Keratinocyte (primary cell): ENCODE measurements around the gene TMEM52. TPM values are rescaled to one million over a fixed set of nuclear protein-coding genes. Genes with fewer than 3 reads are reported as not detected.

Source experiments
- DNase-seq: peaks from one replicate; pipeline ENCODE4 v3.0.0-alpha.2; 2011; ENCODE audit warnings: low read depth, missing footprints, low spot score
- FAIRE-seq: peaks from 2 replicates; lab custom pipeline; 2011; peaks lifted over from hg19 to GRCh38; lab: Jason Lieb, UNC
- H2AFZ ChIP-seq: 2 replicates; pipeline ENCODE4 v1.6.0; 2012; ENCODE audit warnings: low read length, control low read depth, inconsistent platforms; ENCODE audit not compliant: control insufficient read depth
- H3K27ac ChIP-seq: 2 replicates; pipeline ENCODE4 v1.5.1; 2011; ENCODE audit warnings: low read length; ENCODE audit not compliant: control insufficient read depth, insufficient read depth
- H3K27me3 ChIP-seq: 3 replicates; pipeline ENCODE4 v1.6.0; 2011; ENCODE audit warnings: low read length; ENCODE audit not compliant: control insufficient read depth, insufficient read depth; ENCODE audit errors: extremely low read depth
- H3K36me3 ChIP-seq, 2 experiments: 2 replicates in 1 of 2; 3 replicates in 1 of 2; pipeline ENCODE4 v1.5.1; 2011; ENCODE audit warnings: low read length in 2 of 2, mild to moderate bottlenecking in 1 of 2; ENCODE audit not compliant: control insufficient read depth in 2 of 2, insufficient read depth in 2 of 2; ENCODE audit errors: extremely low read depth in 1 of 2
- H3K4me1 ChIP-seq: 3 replicates; pipeline ENCODE4 v1.5.1; 2011; ENCODE audit warnings: low read length; ENCODE audit not compliant: control insufficient read depth, insufficient read depth; ENCODE audit errors: extremely low read depth
- H3K4me2 ChIP-seq: 3 replicates; pipeline ENCODE4 v1.6.0; 2011; ENCODE audit warnings: low read depth, low read length; ENCODE audit not compliant: control insufficient read depth, insufficient read depth; ENCODE audit errors: extremely low read depth
- H3K4me3 ChIP-seq, 3 experiments: fragments of 200-600 bp in 1 of 3; sonication (generic) in 1 of 3; 2 replicates in 2 of 3; 3 replicates in 1 of 3; pipeline ENCODE4 v1.5.1; 2011 to 2016; ENCODE audit warnings: low read length in 3 of 3, mild to moderate bottlenecking in 3 of 3, control low read depth in 2 of 3, inconsistent platforms in 1 of 3, low read depth in 1 of 3, mixed read lengths in 1 of 3, mixed run types in 1 of 3, moderate library complexity in 1 of 3; ENCODE audit not compliant: control insufficient read depth in 2 of 3, insufficient read depth in 2 of 3; ENCODE audit errors: extremely low read depth in 1 of 3
- H3K79me2 ChIP-seq: 2 replicates; pipeline ENCODE4 v1.6.0; 2012; ENCODE audit warnings: low read length; ENCODE audit not compliant: control insufficient read depth, insufficient read depth
- H3K9ac ChIP-seq: 3 replicates; pipeline ENCODE4 v1.6.0; 2011; ENCODE audit warnings: low read length; ENCODE audit not compliant: control insufficient read depth, insufficient read depth; ENCODE audit errors: extremely low read depth
- H3K9me1 ChIP-seq: 3 replicates; pipeline ENCODE4 v1.6.0; 2011; ENCODE audit warnings: low read length; ENCODE audit not compliant: control insufficient read depth, insufficient read depth; ENCODE audit errors: extremely low read depth
- H3K9me3 ChIP-seq: 2 replicates; pipeline ENCODE4 v1.5.1; 2012; ENCODE audit warnings: low read depth, low read length; ENCODE audit not compliant: control insufficient read depth
- H4K20me1 ChIP-seq: 3 replicates; pipeline ENCODE4 v1.6.0; 2011; ENCODE audit warnings: low read length; ENCODE audit not compliant: control insufficient read depth, insufficient read depth; ENCODE audit errors: extremely low read depth
- EZH2 ChIP-seq: IDR thresholded peaks from one replicate; pipeline ENCODE4 v1.6.1; 2012; ENCODE audit warnings: inconsistent platforms, mild to moderate bottlenecking, low read length, moderate library complexity
- dilution Hi-C: fragments of 300-500 bp; cut with MboI; formaldehyde crosslinking; loops from one replicate; pipeline ENCODE4 v1.7.0; 2020; ENCODE audit warnings: low sequenced_read_pairs; ENCODE audit not compliant: extremely low pct_ligation_motif_present
- polyA plus RNA-seq, 5 experiments: library from polyadenylated mRNA; depleted of rRNA in 3 of 5; stranded (reverse) in 3 of 5; stranded (forward) in 1 of 5; unstranded in 1 of 5; fragments of >200 nt; gene quantifications; 1 replicate in 1 of 5; 2 replicates in 3 of 5; 3 replicates in 1 of 5; pipeline versions ENCODE4 v1.2.1 to v1.2.3, GENCODE V29; 2011 to 2012; ENCODE audit warnings: missing spikeins in 2 of 5, low read depth in 1 of 5, low replicate concordance in 1 of 5
- TF ChIP-seq, protein P1 (sequence below), 3 experiments: IDR thresholded peaks in 1 of 3; conservative IDR thresholded peaks in 1 of 3; optimal IDR thresholded peaks in 1 of 3; 2 replicates in 2 of 3; 3 replicates in 1 of 3; pipeline versions ENCODE3 to v1.5.1; 2011; ENCODE audit warnings: low read length in 3 of 3, mild to moderate bottlenecking in 3 of 3, moderate library complexity in 2 of 3, control low read depth in 1 of 3, inconsistent platforms in 1 of 3; ENCODE audit not compliant: insufficient read depth in 2 of 3; ENCODE audit errors: extremely low read depth in 1 of 3

The TMEM52 gene
- polyA plus RNA-seq, 1 donor (not counting 4 experiments of a cell fraction or from before 2014, with no cell fraction given), result 0.10 TPM

- Histone ChIP-seq H3K4me1 (no peaks in the 10 kb centered on the region), H3K9me3 (no peaks in the 10 kb centered on the region), H3K79me2 (no peaks in the 10 kb centered on the region), H3K36me3 (no peaks in the 10 kb centered on the region), H3K9me1 (no peaks in the 10 kb centered on the region), H4K20me1 (no peaks in the 10 kb centered on the region), H3K4me2 (no peak overlapping the region), H3K27ac (no peak overlapping the region), H3K4me3 (no peak overlapping the region), H3K27me3 (peaks cover 45% of the 10 kb centered on the region), H2AFZ (no peak overlapping the region), H3K9ac (no peak overlapping the region)
- TF ChIP-seq EZH2, result no peak
- TF ChIP-seq, protein P1, sequence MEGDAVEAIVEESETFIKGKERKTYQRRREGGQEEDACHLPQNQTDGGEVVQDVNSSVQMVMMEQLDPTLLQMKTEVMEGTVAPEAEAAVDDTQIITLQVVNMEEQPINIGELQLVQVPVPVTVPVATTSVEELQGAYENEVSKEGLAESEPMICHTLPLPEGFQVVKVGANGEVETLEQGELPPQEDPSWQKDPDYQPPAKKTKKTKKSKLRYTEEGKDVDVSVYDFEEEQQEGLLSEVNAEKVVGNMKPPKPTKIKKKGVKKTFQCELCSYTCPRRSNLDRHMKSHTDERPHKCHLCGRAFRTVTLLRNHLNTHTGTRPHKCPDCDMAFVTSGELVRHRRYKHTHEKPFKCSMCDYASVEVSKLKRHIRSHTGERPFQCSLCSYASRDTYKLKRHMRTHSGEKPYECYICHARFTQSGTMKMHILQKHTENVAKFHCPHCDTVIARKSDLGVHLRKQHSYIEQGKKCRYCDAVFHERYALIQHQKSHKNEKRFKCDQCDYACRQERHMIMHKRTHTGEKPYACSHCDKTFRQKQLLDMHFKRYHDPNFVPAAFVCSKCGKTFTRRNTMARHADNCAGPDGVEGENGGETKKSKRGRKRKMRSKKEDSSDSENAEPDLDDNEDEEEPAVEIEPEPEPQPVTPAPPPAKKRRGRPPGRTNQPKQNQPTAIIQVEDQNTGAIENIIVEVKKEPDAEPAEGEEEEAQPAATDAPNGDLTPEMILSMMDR (optimal IDR thresholded peaks at IDR 0.05 in 1 of 3, IDR thresholded peaks at IDR 0.05 in 1 of 3, conservative IDR thresholded peaks at IDR 0.05 in 1 of 3; ENCODE audit: extremely low read depth in 1 of 3, insufficient read depth in 2 of 3, low read length in 3 of 3), result no peak
- DNase-seq (no peak), FAIRE-seq (no peak)
- dilution Hi-C loops, result no loop called here
Measured at GRCh38 chr1:1928231-1929101, 9.4 kb upstream of the TMEM52 start.

DNA sequence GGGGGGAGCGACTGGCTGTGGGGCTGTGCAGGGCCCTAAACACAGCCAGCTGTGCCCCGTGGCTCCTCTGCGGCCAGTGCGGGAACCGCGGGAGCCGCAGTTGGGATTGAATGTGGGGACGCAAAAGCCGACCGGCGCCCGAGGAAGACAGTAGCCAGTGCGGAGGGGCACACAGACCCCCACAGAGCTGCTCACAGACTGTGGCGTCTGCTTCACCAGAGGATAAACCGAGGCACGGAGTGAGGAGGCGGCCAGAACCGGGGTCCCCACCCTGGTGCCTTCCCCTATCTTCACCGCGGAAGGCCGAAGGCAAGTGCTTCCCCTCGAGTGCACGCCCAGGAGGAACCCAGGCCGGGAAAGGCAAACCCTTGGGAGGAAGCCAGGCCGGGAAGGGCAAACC, 8.7 kb upstream of the TMEM52 start:
- no peak for TF ChIP-seq EZH2
- TF ChIP-seq, protein P1 (optimal IDR thresholded peaks at IDR 0.05 in 1 of 3, IDR thresholded peaks at IDR 0.05 in 1 of 3, conservative IDR thresholded peaks at IDR 0.05 in 1 of 3; ENCODE audit: extremely low read depth in 1 of 3, insufficient read depth in 2 of 3, low read length in 3 of 3), result no peak
- no peak overlapping the region for H3K4me2 ChIP-seq
- no peaks in the 10 kb centered on the region for H3K4me1 ChIP-seq
- no peak overlapping the region for H3K9ac ChIP-seq
- peaks cover 45% of the 10 kb centered on the region for H3K27me3 ChIP-seq
- H3K36me3 ChIP-seq, result no peaks in the 10 kb centered on the region
- no peaks in the 10 kb centered on the region for H3K79me2 ChIP-seq
- no peak for FAIRE-seq
- DNase-seq, result no peak
- no peaks in the 10 kb centered on the region for H3K9me3 ChIP-seq
- no peaks in the 10 kb centered on the region for H4K20me1 ChIP-seq
- no peak overlapping the region for H3K27ac ChIP-seq
- no peak overlapping the region for H2AFZ ChIP-seq
- dilution Hi-C loops, result no loop called here
- H3K9me1 ChIP-seq, result no peaks in the 10 kb centered on the region
- H3K4me3 ChIP-seq, result no peak overlapping the region
